Cardiac fibroblast (primary cell): ENCODE data around the gene FUZ.

Source experiments
- DNase-seq, 2 donors: peaks; one replicate each; pipeline versions ENCODE4 v3.0.0 to v3.0.0-alpha.2; 2010; ENCODE audit warnings: low read depth in 2 of 2
- H3K4me3 ChIP-seq, 2 donors: replicated peaks in 1 of 2; 1 replicate in 1 of 2; 2 replicates in 1 of 2; pipeline ENCODE4 v1.5.1; 2011; ENCODE audit warnings: low read depth in 2 of 2, low read length in 2 of 2, mild to moderate bottlenecking in 2 of 2, moderate library complexity in 1 of 2
- TF ChIP-seq, protein P1 (sequence below): IDR thresholded peaks from one replicate; pipeline ENCODE4 v1.5.1; 2011; ENCODE audit warnings: low read depth, mild to moderate bottlenecking, low read length, inconsistent platforms

Gene FUZ

DNA sequence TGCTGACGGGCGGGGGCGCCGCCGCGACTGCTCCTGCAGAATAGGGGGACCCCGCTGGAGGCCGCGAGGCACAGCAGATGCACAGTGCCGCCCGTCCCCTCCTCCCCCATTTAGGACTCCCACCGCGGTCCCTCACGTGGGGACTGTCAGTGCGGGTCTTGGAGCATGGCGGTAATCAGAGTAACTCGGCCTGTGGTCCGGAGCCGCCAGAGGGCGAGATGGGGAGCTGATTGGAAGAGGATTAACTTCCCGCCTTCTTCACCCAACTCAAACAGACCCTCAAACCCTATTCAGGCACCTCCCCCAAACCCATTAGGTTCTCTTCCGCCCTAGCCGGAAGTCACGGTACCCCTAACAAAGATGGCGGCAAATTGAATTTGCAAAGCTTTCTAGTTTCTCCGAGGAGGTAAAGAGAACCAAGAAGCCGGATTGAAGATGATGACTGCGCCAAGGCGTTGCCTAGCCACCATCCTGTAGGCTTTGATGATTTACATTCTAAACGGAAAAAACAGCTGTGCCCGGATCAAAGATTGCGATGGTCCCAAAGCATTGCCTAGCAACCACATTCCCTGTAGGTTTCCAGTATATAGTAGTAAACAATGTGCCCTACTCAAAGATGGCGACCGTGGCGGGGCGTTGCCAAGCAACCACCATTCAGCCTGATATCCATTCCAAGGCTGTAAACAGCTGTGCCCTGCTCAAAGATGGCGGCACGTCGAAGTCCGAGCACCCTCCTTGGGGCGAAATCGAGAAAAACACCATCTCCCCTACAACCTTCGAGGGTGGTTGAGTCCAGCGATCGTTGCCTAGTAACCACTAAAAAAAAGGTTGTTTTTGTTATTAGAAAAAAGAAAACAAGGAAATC lies at the start of gene FUZ:
FUZ (minus strand) TSS at position 296 of the 865 bp plus-strand sequence; CDS start at position 110, 186 bp downstream.
- TF ChIP-seq, protein P1, sequence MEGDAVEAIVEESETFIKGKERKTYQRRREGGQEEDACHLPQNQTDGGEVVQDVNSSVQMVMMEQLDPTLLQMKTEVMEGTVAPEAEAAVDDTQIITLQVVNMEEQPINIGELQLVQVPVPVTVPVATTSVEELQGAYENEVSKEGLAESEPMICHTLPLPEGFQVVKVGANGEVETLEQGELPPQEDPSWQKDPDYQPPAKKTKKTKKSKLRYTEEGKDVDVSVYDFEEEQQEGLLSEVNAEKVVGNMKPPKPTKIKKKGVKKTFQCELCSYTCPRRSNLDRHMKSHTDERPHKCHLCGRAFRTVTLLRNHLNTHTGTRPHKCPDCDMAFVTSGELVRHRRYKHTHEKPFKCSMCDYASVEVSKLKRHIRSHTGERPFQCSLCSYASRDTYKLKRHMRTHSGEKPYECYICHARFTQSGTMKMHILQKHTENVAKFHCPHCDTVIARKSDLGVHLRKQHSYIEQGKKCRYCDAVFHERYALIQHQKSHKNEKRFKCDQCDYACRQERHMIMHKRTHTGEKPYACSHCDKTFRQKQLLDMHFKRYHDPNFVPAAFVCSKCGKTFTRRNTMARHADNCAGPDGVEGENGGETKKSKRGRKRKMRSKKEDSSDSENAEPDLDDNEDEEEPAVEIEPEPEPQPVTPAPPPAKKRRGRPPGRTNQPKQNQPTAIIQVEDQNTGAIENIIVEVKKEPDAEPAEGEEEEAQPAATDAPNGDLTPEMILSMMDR: no peak
- DNase-seq: peak; percentile 99 to 100
- H3K4me3 ChIP-seq: peak within 1 kb of the TSS; percentile 69 to 77

GRCh38 chr19:49862391-49863253 lies 49.5 kb upstream of the FUZ start:
- no peak overlapping the region for H3K4me3 ChIP-seq
- TF ChIP-seq, protein P1: peak; percentile 21
- DNase-seq: no peak

DNA sequence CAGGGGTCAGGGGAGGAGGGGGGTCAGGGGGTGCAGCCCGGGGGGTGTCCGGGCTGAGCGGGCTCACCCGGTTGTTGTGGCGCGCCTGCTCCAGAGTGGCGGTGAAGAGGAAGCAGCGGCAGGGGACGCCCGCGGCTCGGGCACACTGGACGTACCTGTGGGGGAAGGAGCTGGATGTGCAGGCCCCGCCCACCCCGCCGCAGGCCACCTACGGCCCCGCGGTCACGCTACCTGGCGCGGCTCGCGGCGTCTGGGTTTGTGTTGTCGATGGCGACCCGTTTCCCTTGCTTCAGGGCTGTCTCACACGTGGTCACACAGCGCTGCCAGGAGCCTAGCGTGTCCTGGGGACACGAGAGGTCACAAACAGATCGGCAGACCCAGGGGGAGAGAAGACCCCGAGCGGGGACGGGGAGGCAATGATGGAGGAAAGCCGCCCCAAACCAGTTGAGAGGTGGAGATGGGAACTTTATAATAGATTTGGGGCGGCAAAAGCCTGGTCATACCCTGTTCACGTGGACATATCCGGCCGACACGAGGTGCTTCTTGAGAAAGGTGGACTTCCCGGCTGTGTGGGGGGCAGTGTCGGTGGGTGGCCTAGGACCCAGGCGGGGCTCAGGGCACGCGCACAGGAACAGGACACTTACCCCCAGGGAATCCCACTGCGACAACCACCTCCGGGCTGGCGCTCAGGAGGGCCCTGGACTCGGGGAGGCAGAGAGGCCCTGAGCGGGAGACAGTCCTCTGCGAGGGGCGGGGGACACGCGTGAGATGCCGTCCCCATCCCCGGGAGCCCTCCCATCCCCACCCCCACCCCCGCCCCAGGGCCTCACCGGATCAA lies 48.7 kb upstream of the FUZ start:
- TF ChIP-seq, protein P1: no peak
- DNase-seq: no peak
- no peak overlapping the region for H3K4me3 ChIP-seq

GRCh38 chr19:49861107-49861506 lies 48.0 kb upstream of the FUZ start:
- H3K4me3 ChIP-seq: no peak overlapping the region
- DNase-seq: peak in 1 of 2 donors; percentile 37
- TF ChIP-seq, protein P1: no peak

- no peak overlapping the region for H3K4me3 ChIP-seq
- TF ChIP-seq, protein P1: no peak
- no peak for DNase-seq
These were observed 47.4 kb upstream of the FUZ start for GRCh38 chr19:49860336-49861102.
